Medulla oblongata (tissue), 1 donor: ENCODE results near the gene NOM1.
"Not testable (repeated sequence)": the region's sequence is repeated elsewhere in the genome, so short reads cannot be mapped to it uniquely, and the experiment has no call there.

Source experiments
- DNase-seq: peaks from one replicate; pipeline ENCODE4 v3.0.0-alpha.2; 2015; ENCODE audit errors: extremely low spot score

NOM1 gene

GRCh38 chr7:156949541-156950380 lies at the start of gene NOM1:
TSS of gene NOM1 (plus strand) at chr7:156949712. CDS start at chr7:156949738, 26 bp downstream.
- peak; percentile 88 for DNase-seq

DNA sequence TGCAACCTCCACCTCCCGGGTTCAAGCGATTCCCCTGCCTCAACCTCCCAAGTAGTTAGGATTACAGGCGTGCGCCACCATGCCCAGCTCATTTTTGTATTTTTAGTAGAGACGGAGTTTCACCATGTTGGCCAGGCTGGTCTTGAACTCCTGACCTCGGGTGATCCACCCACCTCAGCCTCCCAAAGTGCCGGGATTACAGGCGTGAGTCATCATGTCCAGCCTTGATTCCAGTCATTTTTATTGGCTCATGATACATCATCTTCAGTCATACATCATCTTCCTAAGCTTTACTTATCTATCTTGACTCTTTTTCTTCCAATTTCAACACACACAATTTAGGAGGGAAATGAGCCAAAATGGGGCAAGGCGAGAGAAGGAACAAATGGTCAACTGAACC lies 49.4 kb upstream of the NOM1 start:
- not testable (repeated sequence) for DNase-seq

GRCh38 chr7:156903232-156903909 lies 46.1 kb upstream of the NOM1 start:
- no peak for DNase-seq

DNA sequence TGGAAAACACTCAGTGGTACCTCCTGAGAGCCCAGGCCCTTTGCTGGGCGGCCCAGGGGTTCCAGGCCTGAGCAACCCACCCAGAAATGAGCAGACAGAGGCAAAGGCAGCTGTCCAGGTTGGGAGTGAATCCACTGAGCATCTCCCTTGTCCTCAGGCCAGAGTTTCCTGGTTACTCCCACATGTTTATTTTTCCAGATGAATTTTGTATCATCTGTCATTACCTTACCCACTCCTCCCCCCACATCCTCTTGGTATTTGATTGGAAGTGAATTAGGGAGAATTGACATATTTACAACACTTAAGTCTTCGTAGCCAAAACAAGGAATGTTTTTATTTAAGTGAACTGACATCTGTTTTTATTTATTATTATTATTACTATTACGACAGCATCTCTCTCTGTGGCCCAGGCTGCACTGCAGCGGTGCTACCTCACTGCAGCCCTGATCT lies 43.3 kb upstream of the NOM1 start:
- no peak for DNase-seq

DNA sequence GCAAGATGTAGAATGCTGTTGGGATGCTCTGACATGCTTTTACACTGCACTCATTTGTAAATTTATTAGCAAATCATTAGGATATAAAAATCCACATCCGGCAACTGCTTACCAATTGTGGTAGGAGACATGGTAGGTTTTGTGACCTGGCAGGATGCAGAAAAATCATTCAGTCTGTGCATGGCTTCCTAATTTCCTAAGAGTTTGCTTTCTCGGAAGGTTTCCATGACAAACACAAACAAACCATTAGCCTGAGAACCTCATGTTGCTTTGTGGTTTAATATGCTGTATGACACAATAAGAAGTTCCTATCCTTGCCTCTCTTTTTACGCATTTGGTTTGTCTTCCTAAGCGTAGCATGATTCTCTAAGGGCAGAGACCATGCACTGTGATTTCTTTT lies 41.9 kb upstream of the NOM1 start:
- no peak for DNase-seq

DNA sequence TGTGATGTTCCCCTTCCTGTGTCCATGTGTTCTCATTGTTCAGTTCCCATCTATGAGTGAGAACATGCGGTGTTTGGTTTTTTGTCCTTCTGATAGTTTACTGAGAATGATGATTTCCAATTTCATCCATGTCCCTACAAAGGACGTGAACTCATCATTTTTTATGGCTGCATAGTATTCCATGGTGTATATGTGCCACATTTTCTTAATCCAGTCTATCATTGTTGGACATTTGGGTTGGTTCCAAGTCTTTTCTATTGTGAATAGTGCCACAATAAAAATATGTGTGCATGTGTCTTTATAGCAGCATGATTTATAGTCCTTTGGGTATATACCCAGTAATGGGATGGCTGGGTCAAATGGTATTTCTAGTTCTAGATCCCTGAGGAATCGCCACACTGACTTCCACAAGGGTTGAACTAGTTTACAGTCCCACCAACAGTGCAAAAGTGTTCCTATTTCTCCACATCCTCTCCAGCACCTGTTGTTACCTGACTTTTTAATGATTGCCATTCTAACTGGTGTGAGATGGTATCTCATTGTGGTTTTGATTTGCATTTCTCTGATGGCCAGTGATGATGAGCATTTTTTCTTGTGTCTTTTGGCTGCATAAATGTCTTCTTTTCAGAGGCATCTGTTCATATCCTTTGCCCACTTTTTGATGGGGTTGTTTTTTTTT lies 39.8 kb upstream of the NOM1 start:
- not testable (repeated sequence) for DNase-seq

GRCh38 chr7:156918635-156919034 lies 30.9 kb upstream of the NOM1 start:
- DNase-seq, result no peak

DNA sequence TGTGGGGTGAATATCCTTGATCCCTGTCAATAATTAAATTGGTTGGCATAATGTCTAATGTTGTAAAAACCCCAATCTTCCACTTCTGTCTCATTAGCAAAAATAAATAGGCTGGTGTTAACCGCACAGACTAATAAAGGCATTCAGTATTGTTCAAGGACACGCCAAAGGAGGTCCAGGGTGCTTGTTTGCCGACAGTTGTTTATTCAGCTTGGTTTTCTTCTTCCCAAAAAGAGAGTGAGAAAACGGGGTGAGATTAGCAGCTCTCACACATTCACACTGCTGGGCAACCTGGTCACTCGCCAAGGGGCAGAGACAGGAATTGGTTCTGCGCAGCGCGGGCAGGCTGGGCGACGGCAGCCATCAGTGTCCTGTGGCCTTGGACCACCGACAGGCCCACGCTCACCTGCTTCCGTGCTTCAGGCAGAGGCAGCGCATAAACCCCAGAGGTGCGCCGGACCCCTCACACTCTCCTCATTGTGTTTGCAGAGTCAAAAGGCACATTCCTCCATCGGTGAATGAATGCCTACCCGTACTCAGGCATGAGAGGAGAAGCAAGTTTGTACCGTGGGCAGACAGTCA lies 30.3 kb upstream of the NOM1 start:
- no peak for DNase-seq

- no peak for DNase-seq
These were observed 29.4 kb upstream of the NOM1 start for GRCh38 chr7:156920076-156920475.

DNA sequence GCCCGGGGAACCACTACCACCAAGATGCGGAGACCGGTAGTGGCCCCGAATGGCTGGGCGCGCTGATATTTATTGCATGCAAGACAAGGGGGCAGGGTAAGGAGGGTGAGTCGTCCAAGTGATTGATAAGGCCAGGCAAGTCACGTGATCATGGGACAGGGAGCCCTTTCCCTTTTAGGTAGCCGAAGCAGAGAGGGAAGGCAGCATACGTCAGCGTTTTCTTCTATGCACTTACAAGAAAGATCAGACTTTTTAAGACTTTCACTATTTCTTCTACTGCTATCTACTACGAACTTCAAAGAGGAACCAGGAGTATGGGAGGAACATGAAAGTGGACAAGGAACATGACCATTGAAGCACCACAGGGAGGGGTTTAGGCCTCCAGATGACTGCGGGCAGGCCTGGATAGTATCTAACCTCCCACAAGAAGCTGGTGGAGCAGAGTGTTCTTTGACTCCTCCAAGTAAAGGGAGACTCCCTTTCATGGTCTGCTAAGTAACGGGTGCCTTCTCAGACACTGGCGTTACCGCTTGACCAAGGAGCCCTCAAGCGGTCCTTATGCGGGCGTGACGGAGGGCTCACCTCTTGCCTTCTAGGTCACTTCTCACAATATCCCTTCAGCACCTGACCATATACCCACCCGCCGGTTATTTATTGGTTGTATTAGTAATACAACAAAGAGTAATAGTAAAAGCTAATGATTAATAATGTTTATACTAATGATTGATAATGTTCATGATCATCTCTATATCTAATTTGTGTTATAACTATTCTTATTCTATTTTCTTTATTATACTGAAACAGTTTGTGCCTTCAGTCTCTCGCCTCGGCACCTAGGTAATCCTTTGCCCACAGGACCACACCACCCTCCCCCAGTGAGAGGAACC lies 28.8 kb upstream of the NOM1 start:
- not testable (repeated sequence) for DNase-seq

DNA sequence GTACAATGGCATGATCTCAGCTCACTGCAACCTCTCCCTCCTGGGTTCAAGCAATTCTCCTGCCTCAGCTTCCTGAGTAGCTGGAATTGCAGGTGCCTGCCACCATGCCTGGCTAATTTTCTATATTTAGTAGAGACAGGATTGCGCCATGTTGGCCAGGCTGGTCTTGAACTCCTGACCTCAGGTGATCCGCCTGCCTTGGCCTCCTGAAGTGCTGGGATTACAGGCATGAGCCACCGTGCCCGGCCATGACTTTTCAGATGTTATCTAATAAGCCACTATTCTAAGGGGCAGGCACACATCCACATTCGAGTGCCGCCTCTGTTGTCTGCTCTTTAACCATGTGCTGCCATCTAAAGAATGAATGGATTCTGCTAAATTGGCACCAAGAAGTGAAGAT lies 27.2 kb upstream of the NOM1 start:
- not testable (repeated sequence) for DNase-seq

- not testable (repeated sequence) for DNase-seq
These were observed 23.7 kb upstream of the NOM1 start for GRCh38 chr7:156925821-156926220.

DNA sequence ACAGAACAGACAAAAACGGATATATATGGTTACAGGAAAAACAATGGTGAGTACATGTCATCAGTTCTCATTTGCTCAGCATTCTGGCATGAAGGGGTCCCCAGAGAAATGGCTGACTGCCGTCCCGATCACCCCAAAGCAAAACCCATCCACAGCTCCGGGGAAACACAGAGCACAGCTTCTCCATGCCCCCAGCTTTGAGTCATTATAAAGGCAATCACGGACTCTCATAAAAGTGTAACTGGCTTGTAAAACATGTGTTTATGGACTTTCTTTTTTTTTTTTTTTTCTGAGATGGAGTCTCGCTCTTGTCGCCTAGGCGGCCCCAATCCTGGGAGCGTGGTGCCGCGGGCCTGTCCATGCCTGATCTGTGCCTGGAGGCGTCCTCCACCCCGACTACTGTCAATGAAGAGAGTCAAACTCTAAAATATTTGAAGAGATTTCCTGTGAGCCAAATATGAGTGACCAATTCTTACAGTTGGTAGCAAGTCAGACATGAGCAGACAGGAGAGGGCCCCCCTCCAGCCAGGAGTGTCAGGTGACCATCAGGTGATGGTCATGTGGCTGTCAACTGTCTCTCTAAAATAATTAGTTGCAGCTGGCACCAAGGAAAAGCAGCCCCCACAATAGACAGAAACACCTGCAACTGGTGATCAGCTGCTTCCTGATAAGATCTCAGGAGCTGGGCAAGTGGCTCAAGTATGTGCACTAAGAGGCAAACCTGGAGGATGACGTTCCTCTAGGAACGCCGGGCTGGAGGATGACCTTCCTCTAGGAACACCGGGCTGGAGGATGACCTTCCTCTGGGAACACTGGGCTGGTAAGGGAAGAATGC lies 21.7 kb upstream of the NOM1 start:
- DNase-seq, result no peak

DNA sequence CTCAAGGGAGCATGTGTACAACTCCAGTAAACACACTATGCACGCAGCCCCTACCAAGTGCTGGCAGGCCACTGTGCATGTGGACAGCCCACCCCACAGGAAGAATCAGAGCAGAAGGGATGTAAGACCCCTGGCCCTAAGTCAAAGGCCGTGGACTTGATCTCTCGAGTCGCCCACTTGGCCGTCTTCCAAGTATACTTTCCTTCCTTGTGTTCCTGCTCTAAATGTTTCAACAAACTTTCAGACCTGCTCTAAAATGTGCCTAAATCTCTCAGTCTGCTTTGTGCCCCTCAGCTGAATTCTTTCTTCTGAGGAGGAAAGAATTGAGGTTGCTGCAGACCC lies 21.1 kb upstream of the NOM1 start:
- DNase-seq, result no peak

DNA sequence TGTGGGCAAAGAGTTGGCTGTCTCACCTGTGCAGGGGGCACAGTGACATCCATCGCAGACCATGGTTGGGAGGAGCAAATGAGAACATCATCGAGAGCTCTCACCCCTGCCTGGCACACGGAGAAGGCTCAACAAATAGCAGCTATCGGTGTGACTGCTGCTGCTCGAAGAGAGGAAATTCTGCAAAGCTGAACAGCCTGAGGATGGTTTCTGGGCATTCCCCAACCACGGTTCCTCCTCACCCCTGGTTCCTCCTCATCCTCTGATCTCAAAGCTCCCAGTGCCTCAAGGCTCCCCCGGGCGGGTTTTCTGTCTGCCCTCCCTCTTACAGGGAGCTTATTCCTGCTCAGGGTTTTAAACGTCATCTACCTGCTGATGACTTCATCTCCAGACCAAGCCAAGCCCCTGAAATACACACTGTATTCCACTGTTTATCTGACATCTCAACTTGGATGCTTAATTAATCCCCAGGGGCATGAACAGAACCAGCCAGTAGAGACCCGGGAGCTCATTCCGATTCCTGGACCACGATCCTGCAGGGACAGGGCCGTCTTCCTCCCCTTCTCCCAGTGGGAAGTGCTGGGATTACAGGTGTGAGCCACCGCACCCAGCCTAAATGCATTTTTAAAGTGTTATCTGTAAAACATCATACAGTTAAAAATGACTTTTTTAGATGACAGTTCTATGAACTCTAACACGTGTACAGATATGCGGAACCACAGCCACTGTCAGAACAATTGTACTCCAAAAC lies 19.5 kb upstream of the NOM1 start:
- no peak for DNase-seq

- no peak for DNase-seq
These were observed 17.5 kb upstream of the NOM1 start for GRCh38 chr7:156932006-156932405.

GRCh38 chr7:156935250-156935649 lies 14.3 kb upstream of the NOM1 start:
- no peak for DNase-seq

DNA sequence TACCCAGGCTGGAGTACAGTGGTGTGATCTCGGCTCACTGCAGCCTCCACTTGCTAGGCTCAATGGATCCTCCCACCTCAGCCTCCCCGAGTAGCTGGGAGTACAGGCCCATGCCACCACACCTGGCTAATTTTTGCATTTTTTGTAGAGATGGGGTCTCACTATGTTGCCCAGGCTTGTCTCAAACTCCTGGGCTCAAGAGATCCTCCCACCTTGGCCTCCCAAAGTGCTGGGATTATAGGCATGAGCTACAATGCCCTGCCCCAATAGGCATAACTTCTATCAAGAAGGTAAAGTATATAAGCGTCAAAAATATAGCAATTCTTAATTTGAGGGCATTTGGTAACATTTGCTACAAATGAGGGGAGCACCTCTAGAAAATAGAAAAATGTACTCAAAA lies 12.7 kb upstream of the NOM1 start:
- DNase-seq, result not testable (repeated sequence)

DNA sequence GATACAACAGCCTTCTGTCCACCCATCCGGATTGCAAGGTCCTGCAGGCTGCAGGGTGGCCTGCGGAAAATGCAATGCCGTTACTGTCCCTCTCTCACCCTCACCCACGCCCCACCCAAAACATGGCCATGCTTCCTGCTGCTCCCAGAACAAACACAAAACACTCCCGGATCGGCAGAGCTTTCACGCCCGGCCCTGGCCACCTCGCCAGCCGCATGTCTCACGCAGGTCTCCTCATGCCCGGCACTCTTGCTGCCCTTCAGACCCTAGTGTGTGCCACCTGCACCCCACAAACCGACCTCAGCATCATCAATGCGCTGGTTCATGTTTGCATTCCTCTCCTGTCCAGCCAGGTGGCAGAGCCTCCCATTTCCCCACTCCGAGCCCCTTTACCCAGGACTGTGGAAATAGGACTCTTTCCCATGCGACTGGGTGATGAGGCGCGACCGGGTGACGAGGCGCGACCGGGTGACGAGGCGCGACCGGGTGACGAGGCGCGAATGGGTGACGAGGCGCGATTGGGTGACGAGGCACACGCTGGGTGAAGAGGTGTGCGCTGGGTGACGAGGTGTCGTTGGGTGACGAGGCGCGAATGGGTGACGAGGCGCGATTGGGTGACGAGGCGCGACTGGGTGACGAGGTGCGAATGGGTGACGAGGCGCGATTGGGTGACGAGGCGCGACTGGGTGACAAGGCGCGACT lies 8.9 kb upstream of the NOM1 start:
- no peak for DNase-seq
